Cardiac fibroblast (primary cell): ENCODE results near the gene RGS7.
"Not testable (repeated sequence)": the region's sequence is repeated elsewhere in the genome, so short reads cannot be mapped to it uniquely, and the experiment has no call there.

Source experiments
- DNase-seq, 2 donors: peaks; one replicate each; pipeline versions ENCODE4 v3.0.0 to v3.0.0-alpha.2; 2010; ENCODE audit warnings: low read depth in 2 of 2
- H3K4me3 ChIP-seq, 2 donors: replicated peaks in 1 of 2; 1 replicate in 1 of 2; 2 replicates in 1 of 2; pipeline ENCODE4 v1.5.1; 2011; ENCODE audit warnings: low read depth in 2 of 2, low read length in 2 of 2, mild to moderate bottlenecking in 2 of 2, moderate library complexity in 1 of 2
- CTCF ChIP-seq: IDR thresholded peaks from one replicate; pipeline ENCODE4 v1.5.1; 2011; ENCODE audit warnings: low read depth, mild to moderate bottlenecking, low read length, inconsistent platforms

The RGS7 gene

GRCh38 chr1:240909701-240910457 is 447.1 kb downstream of the RGS7 start:
- TF ChIP-seq CTCF, result no peak
- DNase-seq, result no peak
- H3K4me3 ChIP-seq, result no peak overlapping the region

GRCh38 chr1:240906477-240906876 is 450.5 kb downstream of the RGS7 start:
- TF ChIP-seq CTCF, result no peak

GRCh38 chr1:240905225-240905765 is 451.7 kb downstream of the RGS7 start:
- no peak for DNase-seq
- TF ChIP-seq CTCF, result no peak
- no peak overlapping the region for H3K4me3 ChIP-seq

More at GRCh38 chr1:240906477-240906876, 450.5 kb downstream of the RGS7 start:
- no peak overlapping the region for H3K4me3 ChIP-seq
- DNase-seq, result peak in 1 of 2 donors; percentile 7

- not testable (repeated sequence) for DNase-seq, H3K4me3 ChIP-seq
Measured at GRCh38 chr1:240895424-240895823, 461.6 kb downstream of the RGS7 start.

GRCh38 chr1:240888787-240889048 is 468.3 kb downstream of the RGS7 start:
- no peak overlapping the region for H3K4me3 ChIP-seq
- TF ChIP-seq CTCF, result no peak
- DNase-seq, result no peak

- no peak overlapping the region for H3K4me3 ChIP-seq
- peak; percentile 63 for TF ChIP-seq CTCF
- DNase-seq, result peak in 1 of 2 donors; percentile 23
Measured at GRCh38 chr1:240888039-240888786, 468.8 kb downstream of the RGS7 start.

GRCh38 chr1:240883490-240883889 is 473.5 kb downstream of the RGS7 start:
- TF ChIP-seq CTCF, result no peak
- DNase-seq, result no peak
- H3K4me3 ChIP-seq, result no peak overlapping the region

GRCh38 chr1:240882656-240883308 is 474.2 kb downstream of the RGS7 start:
- H3K4me3 ChIP-seq, DNase-seq: not testable (repeated sequence)
